Neural cell (in vitro differentiated cells): ENCODE results near the gene PRKCE. TPM values are rescaled to one million over a fixed set of nuclear protein-coding genes. Genes with fewer than 3 reads are reported as not detected.

Experiments used
- H2AFZ ChIP-seq: fragments of 200-600, 300-800 bp; sonication (generic), shearing (Covaris generic); 2 replicates; pipeline ENCODE4 v1.6.0; 2014; ENCODE audit warnings: low read depth, mild to moderate bottlenecking, antibody characterized with exemption, low read length, moderate library complexity
- H3F3A ChIP-seq: fragments of 200-600 bp; shearing (Covaris generic); 2 replicates; pipeline ENCODE4 v1.6.1; 2016; ENCODE audit warnings: mild to moderate bottlenecking, moderate library complexity, mixed read lengths, antibody characterized with exemption, low read length; ENCODE audit not compliant: insufficient read depth, poor library complexity, severe bottlenecking
- H3K27ac ChIP-seq: fragments of 200-600, 300-800 bp; sonication (generic), shearing (Covaris generic); 2 replicates; pipeline ENCODE4 v1.5.1; 2014; ENCODE audit warnings: mild to moderate bottlenecking, low read length, moderate library complexity
- H3K27me3 ChIP-seq: fragments of 300-800, 200-600 bp; sonication (generic), shearing (Covaris generic); 2 replicates; pipeline ENCODE4 v1.6.0; 2014; ENCODE audit warnings: mild to moderate bottlenecking, low read depth, low read length, moderate library complexity; ENCODE audit not compliant: insufficient read depth
- H3K36me3 ChIP-seq: fragments of 300-800, 200-600 bp; sonication (generic), shearing (Covaris generic); 2 replicates; pipeline ENCODE4 v1.5.1; 2014; ENCODE audit warnings: mild to moderate bottlenecking, antibody characterized with exemption, low read length, moderate library complexity; ENCODE audit not compliant: insufficient read depth
- H3K4me2 ChIP-seq: fragments of 300-800, 200-600 bp; sonication (generic), shearing (Covaris generic); 2 replicates; pipeline ENCODE4 v1.6.0; 2014; ENCODE audit warnings: mild to moderate bottlenecking, low read length
- H3K4me3 ChIP-seq: fragments of 300-800, 200-600 bp; sonication (generic), shearing (Covaris generic); 2 replicates; pipeline ENCODE4 v1.5.1; 2014; ENCODE audit warnings: mild to moderate bottlenecking, low read length, moderate library complexity
- H3K79me2 ChIP-seq: fragments of 200-600 bp; shearing (Covaris generic); replicated peaks from 2 replicates; pipeline ENCODE4 v1.6.0; 2014; ENCODE audit warnings: mild to moderate bottlenecking, low read length, moderate library complexity; ENCODE audit not compliant: insufficient read depth
- H3K9ac ChIP-seq: fragments of 300-800, 200-600 bp; sonication (generic), shearing (Covaris generic); 2 replicates; pipeline ENCODE4 v1.6.1; 2016; ENCODE audit warnings: mild to moderate bottlenecking, low read length, mixed read lengths
- H3K9me2 ChIP-seq: fragments of 200-600 bp; shearing (Covaris generic); 2 replicates; pipeline ENCODE4 v1.6.1; 2016; ENCODE audit warnings: mild to moderate bottlenecking, low read length, mixed read lengths; ENCODE audit not compliant: insufficient read depth
- H3K9me3 ChIP-seq: fragments of 200-600, 300-800 bp; sonication (generic), shearing (Covaris generic); 2 replicates; pipeline ENCODE4 v1.6.1; 2016; ENCODE audit warnings: mild to moderate bottlenecking, mixed run types, low read length, moderate library complexity, mixed read lengths
- H4K20me1 ChIP-seq: fragments of 200-600 bp; shearing (Covaris generic); 2 replicates; pipeline ENCODE4 v1.6.1; 2016; ENCODE audit warnings: mild to moderate bottlenecking, mixed run types; ENCODE audit not compliant: insufficient read depth
- CTCF ChIP-seq: fragments of 450-650 bp; IDR thresholded peaks from 2 replicates; pipeline ENCODE4 v1.5.1; 2014; ENCODE audit warnings: antibody characterized with exemption, mild to moderate bottlenecking, moderate library complexity; ENCODE audit not compliant: poor library complexity, severe bottlenecking
- EP300 ChIP-seq: fragments of 450-650 bp; conservative IDR thresholded peaks from 2 replicates; pipeline ENCODE4 v1.6.1; 2014; ENCODE audit warnings: antibody characterized with exemption, mild to moderate bottlenecking, moderate library complexity; ENCODE audit not compliant: poor library complexity, severe bottlenecking
- EZH2 ChIP-seq: fragments of 200-600, 300-800 bp; shearing (Covaris generic), sonication (generic); IDR thresholded peaks from 2 replicates; pipeline ENCODE4 v1.6.1; 2014; ENCODE audit warnings: antibody characterized with exemption, low read length, borderline replicate concordance, mild to moderate bottlenecking; ENCODE audit not compliant: insufficient read depth, poor library complexity, severe bottlenecking
- MXI1 ChIP-seq: fragments of 450-650 bp; conservative IDR thresholded peaks from 2 replicates; pipeline ENCODE4 v1.6.1; 2014; ENCODE audit warnings: antibody characterized with exemption, mild to moderate bottlenecking; ENCODE audit not compliant: poor library complexity, severe bottlenecking
- POLR2AphosphoS5 ChIP-seq: IDR thresholded peaks from 2 replicates; pipeline ENCODE4 v1.6.1; 2012
- RAD21 ChIP-seq: fragments of 450-650 bp; conservative IDR thresholded peaks from 2 replicates; pipeline ENCODE4 v1.6.1; 2014; ENCODE audit warnings: antibody characterized with exemption, mild to moderate bottlenecking, moderate library complexity
- SMC3 ChIP-seq: fragments of 450-650 bp; conservative IDR thresholded peaks from 2 replicates; pipeline ENCODE4 v1.6.1; 2014; ENCODE audit warnings: antibody characterized with exemption, mild to moderate bottlenecking, moderate library complexity; ENCODE audit not compliant: poor library complexity
- TAF1 ChIP-seq: IDR thresholded peaks from 2 replicates; pipeline ENCODE4 v1.6.1; 2012; ENCODE audit warnings: low read depth
- polyA plus RNA-seq: library from polyadenylated mRNA; depleted of rRNA; stranded (reverse); fragments of >200 nt; gene quantifications from 2 replicates; pipeline ENCODE4 v1.2.3, GENCODE V29; 2014
- TF ChIP-seq, protein P1 (sequence below): IDR thresholded peaks from 2 replicates; pipeline ENCODE4 v1.6.1; 2012; ENCODE audit warnings: borderline replicate concordance

PRKCE gene
- polyA plus RNA-seq, 1 donor from 2014 or later, result 5.4 TPM

- no peaks in the 10 kb centered on the region for H3K79me2 ChIP-seq
- no peaks in the 10 kb centered on the region for H3F3A ChIP-seq
- H3K9me2 ChIP-seq, result no peaks in the 10 kb centered on the region
- H3K4me3 ChIP-seq, result no peak overlapping the region
- TF ChIP-seq RAD21 (no peak), POLR2AphosphoS5 (no peak)
- H3K27ac ChIP-seq, result no peak overlapping the region
- no peaks in the 10 kb centered on the region for H4K20me1 ChIP-seq
- no peak overlapping the region for H3K9ac ChIP-seq
- H3K36me3 ChIP-seq, result no peaks in the 10 kb centered on the region
- H3K27me3 ChIP-seq, result no peaks in the 10 kb centered on the region
- no peak overlapping the region for H2AFZ ChIP-seq
- no peaks in the 10 kb centered on the region for H3K9me3 ChIP-seq
- H3K4me2 ChIP-seq, result no peak overlapping the region
These were observed 485.5 kb downstream of the PRKCE start for GRCh38 chr2:46136953-46137352.

- no peak overlapping the region for H3K4me3 ChIP-seq
- TF ChIP-seq, protein P1, sequence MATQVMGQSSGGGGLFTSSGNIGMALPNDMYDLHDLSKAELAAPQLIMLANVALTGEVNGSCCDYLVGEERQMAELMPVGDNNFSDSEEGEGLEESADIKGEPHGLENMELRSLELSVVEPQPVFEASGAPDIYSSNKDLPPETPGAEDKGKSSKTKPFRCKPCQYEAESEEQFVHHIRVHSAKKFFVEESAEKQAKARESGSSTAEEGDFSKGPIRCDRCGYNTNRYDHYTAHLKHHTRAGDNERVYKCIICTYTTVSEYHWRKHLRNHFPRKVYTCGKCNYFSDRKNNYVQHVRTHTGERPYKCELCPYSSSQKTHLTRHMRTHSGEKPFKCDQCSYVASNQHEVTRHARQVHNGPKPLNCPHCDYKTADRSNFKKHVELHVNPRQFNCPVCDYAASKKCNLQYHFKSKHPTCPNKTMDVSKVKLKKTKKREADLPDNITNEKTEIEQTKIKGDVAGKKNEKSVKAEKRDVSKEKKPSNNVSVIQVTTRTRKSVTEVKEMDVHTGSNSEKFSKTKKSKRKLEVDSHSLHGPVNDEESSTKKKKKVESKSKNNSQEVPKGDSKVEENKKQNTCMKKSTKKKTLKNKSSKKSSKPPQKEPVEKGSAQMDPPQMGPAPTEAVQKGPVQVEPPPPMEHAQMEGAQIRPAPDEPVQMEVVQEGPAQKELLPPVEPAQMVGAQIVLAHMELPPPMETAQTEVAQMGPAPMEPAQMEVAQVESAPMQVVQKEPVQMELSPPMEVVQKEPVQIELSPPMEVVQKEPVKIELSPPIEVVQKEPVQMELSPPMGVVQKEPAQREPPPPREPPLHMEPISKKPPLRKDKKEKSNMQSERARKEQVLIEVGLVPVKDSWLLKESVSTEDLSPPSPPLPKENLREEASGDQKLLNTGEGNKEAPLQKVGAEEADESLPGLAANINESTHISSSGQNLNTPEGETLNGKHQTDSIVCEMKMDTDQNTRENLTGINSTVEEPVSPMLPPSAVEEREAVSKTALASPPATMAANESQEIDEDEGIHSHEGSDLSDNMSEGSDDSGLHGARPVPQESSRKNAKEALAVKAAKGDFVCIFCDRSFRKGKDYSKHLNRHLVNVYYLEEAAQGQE, result no peak
- TF ChIP-seq TAF1 (no peak), RAD21 (no peak), MXI1 (no peak), CTCF (no peak), SMC3 (no peak), EP300 (no peak), POLR2AphosphoS5 (no peak), EZH2 (no peak)
- H3K9ac ChIP-seq, result no peak overlapping the region
- H4K20me1 ChIP-seq, result no peaks in the 10 kb centered on the region
- no peaks in the 10 kb centered on the region for H3F3A ChIP-seq
- H3K27ac ChIP-seq, result no peak overlapping the region
- no peaks in the 10 kb centered on the region for H3K9me2 ChIP-seq
- H3K4me2 ChIP-seq, result no peak overlapping the region
- no peaks in the 10 kb centered on the region for H3K9me3 ChIP-seq
- no peaks in the 10 kb centered on the region for H3K79me2 ChIP-seq
- H3K36me3 ChIP-seq, result no peaks in the 10 kb centered on the region
- no peaks in the 10 kb centered on the region for H3K27me3 ChIP-seq
- H2AFZ ChIP-seq, result no peak overlapping the region
These were observed 491.3 kb downstream of the PRKCE start for GRCh38 chr2:46142546-46143428.
